Stimulated activated memory B cell treated with anti-CD40 and anti-IgM and Interleukin-4, amounts not matched to agents 10 μg/mL and 1 μg/mL and 100 μg/mL, for 72 hours (primary cell): ENCODE results near the gene VPS37B.

ENCODE experiments used
- ATAC-seq: fragments of 150-1000 bp; cut with Tn5 transposase; 2 replicates; pipeline ENCODE4 v1.10.0; 2021
- H3K27ac Mint-ChIP-seq: one replicate; pipeline ENCODE4 v1.8.0; 2022; ENCODE audit warnings: mild to moderate bottlenecking, mixed read lengths
- H3K27me3 Mint-ChIP-seq: one replicate; pipeline ENCODE4 v1.8.0; 2022; ENCODE audit warnings: mixed read lengths
- H3K36me3 Mint-ChIP-seq: one replicate; pipeline ENCODE4 v1.8.0; 2022; ENCODE audit warnings: mixed read lengths
- H3K4me1 Mint-ChIP-seq: one replicate; pipeline ENCODE4 v1.8.0; 2022; ENCODE audit warnings: mixed read lengths
- H3K4me3 Mint-ChIP-seq: one replicate; pipeline ENCODE4 v1.8.0; 2022; ENCODE audit warnings: mild to moderate bottlenecking, moderate library complexity, mixed read lengths
- H3K9me3 Mint-ChIP-seq: one replicate; pipeline ENCODE4 v1.8.0; 2022; ENCODE audit warnings: mixed read lengths

The VPS37B gene

DNA sequence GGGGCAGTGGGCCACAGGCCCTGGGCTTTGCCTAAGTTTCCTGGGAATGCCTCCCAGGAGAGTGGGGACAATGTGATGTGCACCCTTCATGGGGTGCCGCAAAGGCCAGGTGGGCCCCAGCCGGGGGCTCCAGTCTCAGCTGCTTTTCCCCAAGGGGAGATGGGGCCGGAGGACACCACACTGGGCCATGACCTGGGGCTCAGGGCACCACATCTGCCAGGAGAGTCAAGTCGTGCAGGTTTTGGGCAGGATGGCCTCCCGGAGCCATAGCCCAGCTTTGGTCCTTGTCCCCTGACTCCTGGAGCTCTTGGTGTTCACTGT, 48.4 kb downstream of the VPS37B start:
- Mint-ChIP-seq H3K36me3 (peaks cover 29% of the 10 kb centered on the region), H3K27me3 (no peaks in the 10 kb centered on the region), H3K27ac (no peak overlapping the region), H3K4me1 (peaks cover 38% of the 10 kb centered on the region), H3K9me3 (no peaks in the 10 kb centered on the region), H3K4me3 (no peak overlapping the region)
- ATAC-seq: no peak

GRCh38 chr12:122846622-122847515, 49.1 kb downstream of the VPS37B start:
- H3K9me3 Mint-ChIP-seq: no peaks in the 10 kb centered on the region
- H3K36me3 Mint-ChIP-seq: peaks cover 26% of the 10 kb centered on the region
- no peaks in the 10 kb centered on the region for H3K27me3 Mint-ChIP-seq
- ATAC-seq: no peak
- H3K4me1 Mint-ChIP-seq: peaks cover 44% of the 10 kb centered on the region
- no peak overlapping the region for H3K4me3 Mint-ChIP-seq
- H3K27ac Mint-ChIP-seq: no peak overlapping the region

DNA sequence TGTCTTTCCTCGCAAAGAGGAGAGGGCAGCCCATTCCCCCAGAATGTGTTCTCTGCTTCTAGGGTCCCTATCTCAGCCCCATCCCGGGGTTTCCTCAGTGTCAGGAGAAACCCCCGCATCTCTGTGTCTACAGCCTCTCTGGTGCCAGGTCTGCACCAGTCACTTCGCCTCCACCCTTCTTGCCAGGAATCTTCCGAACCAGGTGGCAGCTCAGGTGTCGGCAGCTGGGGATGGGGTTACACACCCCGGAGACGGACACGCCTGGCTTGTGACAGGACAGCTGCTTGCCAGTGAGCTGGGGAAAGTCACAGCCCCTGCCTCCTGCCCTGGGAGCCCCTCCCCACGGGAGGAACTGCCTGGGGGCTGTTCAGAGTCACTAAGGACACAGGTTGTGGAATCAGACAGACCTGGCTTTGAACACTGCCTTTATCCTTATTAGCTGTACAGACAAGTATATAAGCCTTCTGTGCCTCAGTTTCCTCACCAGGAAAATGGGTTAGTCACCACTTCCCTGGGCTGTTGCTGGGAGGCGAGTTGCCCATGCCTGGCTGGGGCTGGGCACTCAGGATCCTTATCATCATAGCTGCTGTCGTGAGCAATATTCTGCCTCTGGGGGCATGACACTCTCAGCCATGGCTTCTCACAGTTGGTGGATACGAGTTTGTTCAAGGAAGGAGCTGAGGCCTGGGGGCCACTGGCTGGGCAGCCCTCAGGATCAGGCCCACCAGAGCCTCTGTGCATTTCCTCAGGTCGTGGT, 49.9 kb downstream of the VPS37B start:
- no peaks in the 10 kb centered on the region for H3K27me3 Mint-ChIP-seq
- no peak for ATAC-seq
- peaks cover 52% of the 10 kb centered on the region for H3K4me1 Mint-ChIP-seq
- H3K4me3 Mint-ChIP-seq: no peak overlapping the region
- no peak overlapping the region for H3K27ac Mint-ChIP-seq
- H3K36me3 Mint-ChIP-seq: peaks cover 22% of the 10 kb centered on the region
- H3K9me3 Mint-ChIP-seq: no peaks in the 10 kb centered on the region

DNA sequence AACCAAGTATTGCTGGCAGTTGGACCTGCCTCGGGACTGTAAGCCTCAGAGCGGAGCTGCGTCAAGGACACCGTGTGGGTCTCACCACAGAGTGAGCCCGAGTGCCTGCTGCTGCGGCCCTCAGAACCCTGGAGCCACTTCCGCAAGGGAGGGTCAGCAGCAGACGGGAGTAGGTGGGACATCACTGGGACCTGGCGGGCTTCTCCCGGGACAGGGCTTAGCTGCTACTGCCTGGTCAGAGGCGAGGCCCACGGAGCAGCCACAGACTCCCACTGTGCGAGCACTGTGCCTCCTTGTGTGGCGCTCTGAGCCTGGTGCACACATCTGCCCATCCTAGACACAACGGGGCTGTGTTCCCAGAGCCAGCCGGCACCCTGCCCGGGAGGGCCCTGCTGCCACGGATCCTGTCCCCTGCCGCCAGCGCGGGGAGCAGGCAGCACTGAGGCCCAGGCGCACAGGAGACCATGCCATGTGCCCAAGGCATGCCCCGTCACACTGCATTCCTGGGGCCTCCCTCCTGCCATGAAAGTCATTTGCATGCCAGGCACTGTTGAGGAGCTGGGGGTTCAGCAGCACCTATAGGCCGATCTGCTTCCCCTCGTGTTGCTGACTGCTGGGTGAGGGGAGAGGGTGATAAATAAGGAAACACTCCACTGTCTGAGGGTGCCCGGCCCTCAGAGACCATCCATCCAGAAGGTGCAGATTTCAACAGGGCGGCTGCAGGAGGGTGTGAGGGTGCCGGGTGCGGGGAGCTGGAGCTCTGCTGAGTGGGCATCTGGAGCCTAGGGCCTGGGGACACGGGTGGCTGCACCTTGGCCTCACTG, 50.7 kb downstream of the VPS37B start:
- H3K9me3 Mint-ChIP-seq: no peaks in the 10 kb centered on the region
- H3K4me1 Mint-ChIP-seq: peaks cover 60% of the 10 kb centered on the region
- no peaks in the 10 kb centered on the region for H3K27me3 Mint-ChIP-seq
- no peak overlapping the region for H3K4me3 Mint-ChIP-seq
- peaks cover 22% of the 10 kb centered on the region for H3K36me3 Mint-ChIP-seq
- ATAC-seq: no peak
- H3K27ac Mint-ChIP-seq: no peak overlapping the region

DNA sequence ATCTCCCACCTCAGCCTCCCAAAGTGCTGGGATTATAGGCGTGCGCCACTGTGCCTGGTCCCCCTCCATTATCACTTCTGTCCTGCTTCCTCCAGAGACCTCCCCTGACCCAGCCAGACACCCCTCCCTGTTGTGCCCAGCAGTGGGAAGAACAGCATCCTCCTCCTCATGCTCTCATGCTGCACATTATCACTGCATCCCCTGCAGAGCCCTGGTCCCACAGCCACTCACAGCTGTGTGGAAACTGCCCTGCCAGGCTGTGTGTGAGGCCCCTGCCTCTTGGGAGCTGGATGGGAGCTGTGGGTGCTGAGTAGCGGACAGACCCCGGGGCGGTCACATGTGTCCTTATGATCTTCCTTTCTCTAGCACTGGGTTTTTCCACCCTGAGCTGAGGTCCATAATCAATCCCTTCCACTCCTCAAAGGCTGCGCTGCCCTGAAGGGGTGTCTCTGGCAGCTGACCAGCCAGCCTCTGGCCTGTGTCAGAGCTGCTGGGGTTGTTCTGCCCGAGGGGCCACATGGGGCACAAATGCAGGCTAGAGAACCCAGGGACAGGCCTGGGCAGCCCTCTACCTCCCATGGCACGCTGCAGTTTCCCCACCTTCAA, 51.5 kb downstream of the VPS37B start:
- no peak for ATAC-seq
- Mint-ChIP-seq H3K9me3 (no peaks in the 10 kb centered on the region), H3K27me3 (no peaks in the 10 kb centered on the region), H3K27ac (peak overlapping the region; percentile 4), H3K4me1 (peaks cover 68% of the 10 kb centered on the region), H3K4me3 (no peak overlapping the region), H3K36me3 (peaks cover 26% of the 10 kb centered on the region)

DNA sequence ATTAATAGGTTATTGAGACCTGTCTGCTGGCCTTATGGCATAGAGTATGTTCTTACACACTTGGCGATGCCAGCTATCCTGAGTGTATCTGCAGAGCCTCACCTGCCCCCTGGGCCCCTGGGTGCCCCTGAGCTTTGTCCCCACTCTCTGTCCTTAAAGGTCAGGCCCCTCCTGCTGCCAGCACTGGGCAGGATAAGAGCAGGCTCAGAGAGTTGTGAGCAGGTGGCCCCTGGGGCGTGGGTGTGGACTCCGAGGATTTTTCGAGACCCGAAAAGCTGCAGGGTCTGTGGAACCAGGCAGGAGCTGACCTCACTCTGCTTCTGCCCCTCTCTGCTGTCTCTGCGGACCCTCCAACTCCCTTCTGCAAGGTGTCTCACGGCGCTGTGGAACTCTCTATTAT, 52.5 kb downstream of the VPS37B start:
- peak overlapping the region; percentile 4 for H3K27ac Mint-ChIP-seq

DNA sequence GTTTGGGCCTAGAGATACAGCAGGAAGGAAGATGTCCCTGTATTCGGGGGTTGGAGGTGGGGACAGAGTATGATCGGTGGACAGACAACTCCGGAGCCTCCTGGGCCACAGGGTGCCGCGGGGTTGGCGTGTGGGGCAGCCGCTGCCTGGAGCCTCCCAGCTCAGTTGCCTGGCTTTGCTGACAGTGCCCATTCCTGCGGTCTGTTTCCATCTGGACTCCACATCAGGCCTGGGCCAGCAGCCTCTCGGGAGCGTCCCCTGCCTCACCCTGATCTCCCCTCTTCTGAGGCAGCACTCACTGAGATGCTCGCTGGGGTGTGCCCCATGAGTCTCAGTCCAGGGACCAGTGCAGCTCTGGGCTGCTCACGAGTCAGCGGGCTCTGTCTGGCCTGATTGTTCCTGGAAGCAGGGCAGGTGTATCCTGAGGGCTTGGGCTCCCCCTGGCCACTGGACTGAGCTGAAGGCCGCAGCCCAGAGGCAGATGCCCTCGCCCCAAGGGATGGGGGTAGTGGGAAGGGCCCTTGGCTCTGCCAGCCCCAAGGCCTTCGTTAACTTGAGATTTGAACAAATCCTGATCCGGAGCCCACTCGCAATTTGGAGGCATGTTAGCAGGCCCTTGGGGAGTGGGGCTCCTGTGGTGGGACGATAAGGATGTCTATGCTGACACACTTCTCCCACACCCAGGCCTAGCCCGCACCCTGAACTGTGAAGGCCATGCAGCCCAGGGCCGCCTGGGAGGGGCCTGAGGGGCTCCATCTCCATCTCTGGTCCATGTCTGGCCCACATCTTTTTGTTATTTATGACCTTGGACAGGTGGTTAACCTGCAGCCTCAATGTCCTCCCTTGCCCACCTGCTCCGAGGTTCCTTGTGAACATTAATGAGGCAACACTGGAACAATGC, 53.2 kb downstream of the VPS37B start:
- H3K4me1 Mint-ChIP-seq: peaks cover 77% of the 10 kb centered on the region
- ATAC-seq: no peak
- H3K27me3 Mint-ChIP-seq: no peaks in the 10 kb centered on the region
- H3K36me3 Mint-ChIP-seq: peaks cover 24% of the 10 kb centered on the region
- H3K27ac Mint-ChIP-seq: peak overlapping the region; percentile 67
- no peaks in the 10 kb centered on the region for H3K9me3 Mint-ChIP-seq
- H3K4me3 Mint-ChIP-seq: no peak overlapping the region

More for the DNA sequence above, 52.5 kb downstream of the VPS37B start:
- H3K27me3 Mint-ChIP-seq: no peaks in the 10 kb centered on the region
- peaks cover 26% of the 10 kb centered on the region for H3K36me3 Mint-ChIP-seq
- no peaks in the 10 kb centered on the region for H3K9me3 Mint-ChIP-seq
- peaks cover 73% of the 10 kb centered on the region for H3K4me1 Mint-ChIP-seq
- no peak for ATAC-seq
- H3K4me3 Mint-ChIP-seq: no peak overlapping the region

DNA sequence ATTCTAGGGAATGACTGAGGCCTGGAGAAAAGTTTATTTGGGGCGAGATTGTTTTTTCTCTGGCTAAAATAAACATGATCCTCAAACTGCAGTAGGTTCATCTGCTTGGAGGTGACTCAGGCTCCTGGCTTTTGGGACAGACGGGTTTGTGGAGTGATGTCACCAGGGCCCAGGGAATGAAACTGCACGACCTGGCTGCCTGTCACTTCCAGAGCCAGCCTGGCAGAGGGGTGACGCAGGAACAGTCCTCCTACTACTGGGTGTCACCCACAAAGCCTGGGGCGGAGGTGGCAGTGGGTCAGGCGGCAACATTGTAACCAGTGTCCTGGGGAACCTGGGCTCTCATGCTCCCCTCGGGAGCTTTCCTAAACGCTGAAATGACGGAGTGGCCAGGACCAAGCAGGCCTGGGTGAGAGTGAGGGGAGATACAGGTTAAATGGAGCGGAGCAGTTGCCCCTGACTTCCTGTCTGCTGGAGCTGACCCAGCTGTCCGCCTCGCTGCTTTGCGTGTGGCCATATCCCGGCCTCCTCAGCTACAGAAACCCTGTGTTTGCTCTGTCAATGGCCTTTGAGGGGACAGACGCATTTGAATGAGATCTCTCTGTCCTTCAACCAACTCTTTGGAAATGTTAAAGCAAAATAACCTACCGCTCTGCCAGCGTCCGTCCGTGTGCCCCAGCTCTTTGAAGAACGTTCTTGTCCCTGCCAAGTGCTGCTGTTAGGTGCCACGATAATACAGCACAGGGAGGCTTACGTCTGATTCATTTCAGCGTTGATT, 54.2 kb downstream of the VPS37B start:
- Mint-ChIP-seq H3K9me3 (no peaks in the 10 kb centered on the region), H3K27me3 (no peaks in the 10 kb centered on the region), H3K27ac (peak overlapping the region; percentile 67), H3K4me1 (peaks cover 82% of the 10 kb centered on the region), H3K36me3 (peaks cover 27% of the 10 kb centered on the region), H3K4me3 (no peak overlapping the region)
- ATAC-seq: no peak

GRCh38 chr12:122840580-122841513, 55.1 kb downstream of the VPS37B start:
- Mint-ChIP-seq H3K27ac (peak overlapping the region; percentile 67), H3K4me3 (no peak overlapping the region), H3K4me1 (peaks cover 84% of the 10 kb centered on the region), H3K36me3 (peaks cover 35% of the 10 kb centered on the region), H3K9me3 (no peaks in the 10 kb centered on the region), H3K27me3 (no peaks in the 10 kb centered on the region)
- ATAC-seq: no peak

- ATAC-seq: no peak
- peaks cover 35% of the 10 kb centered on the region for H3K36me3 Mint-ChIP-seq
- H3K4me1 Mint-ChIP-seq: peaks cover 84% of the 10 kb centered on the region
- H3K4me3 Mint-ChIP-seq: no peak overlapping the region
- no peaks in the 10 kb centered on the region for H3K9me3 Mint-ChIP-seq
- no peaks in the 10 kb centered on the region for H3K27me3 Mint-ChIP-seq
- peak overlapping the region; percentile 96 for H3K27ac Mint-ChIP-seq
Observed at GRCh38 chr12:122839907-122840554, 55.9 kb downstream of the VPS37B start.

GRCh38 chr12:122838841-122839240, 57.1 kb downstream of the VPS37B start:
- Mint-ChIP-seq H3K4me1 (peaks cover 85% of the 10 kb centered on the region), H3K36me3 (peaks cover 35% of the 10 kb centered on the region), H3K4me3 (no peak overlapping the region)

More at GRCh38 chr12:122838841-122839240, 57.1 kb downstream of the VPS37B start:
- peak overlapping the region; percentile 96 for H3K27ac Mint-ChIP-seq
- no peaks in the 10 kb centered on the region for H3K27me3 Mint-ChIP-seq
- no peak for ATAC-seq
- H3K9me3 Mint-ChIP-seq: no peaks in the 10 kb centered on the region
